NCI-H2029 (cell line): Measurements from ENCODE around the gene PLXNB3.

ENCODE experiments used
- DNase-seq: peaks from one replicate; lab custom pipeline; 2025; lab: John Stamatoyannopoulos, UW

The PLXNB3 gene

GRCh38 chrX:153792368-153792767 lies 28.3 kb downstream of the PLXNB3 start:
- no peak for DNase-seq

- DNase-seq = no peak
Measured at GRCh38 chrX:153793291-153793690, 29.2 kb downstream of the PLXNB3 start.

- peak; percentile 88 for DNase-seq
Measured at GRCh38 chrX:153794018-153794896, 30.2 kb downstream of the PLXNB3 start, which contains the start of the genes IDH3G and SSR4. TSS of gene IDH3G (minus strand) at chrX:153794375. CDS start at chrX:153794326, 49 bp downstream. TSS of gene SSR4 (plus strand) at chrX:153794668. CDS start at chrX:153794688, 20 bp downstream.

GRCh38 chrX:153794897-153795816 lies 31.1 kb downstream of the PLXNB3 start:
- no peak for DNase-seq

- no peak for DNase-seq
Measured at GRCh38 chrX:153797415-153798015, 33.5 kb downstream of the PLXNB3 start.

- DNase-seq = no peak
Measured at GRCh38 chrX:153799326-153799725, 35.3 kb downstream of the PLXNB3 start.

- DNase-seq = no peak
Measured at GRCh38 chrX:153800177-153800722, 36.2 kb downstream of the PLXNB3 start.

- no peak for DNase-seq
Measured at GRCh38 chrX:153800746-153801145, 36.7 kb downstream of the PLXNB3 start.

- DNase-seq = no peak
Measured at GRCh38 chrX:153801669-153802068, 37.6 kb downstream of the PLXNB3 start.

- DNase-seq = no peak
Measured at GRCh38 chrX:153802513-153803045, 38.5 kb downstream of the PLXNB3 start.

- no peak for DNase-seq
Measured at GRCh38 chrX:153803211-153804099, 39.4 kb downstream of the PLXNB3 start.

GRCh38 chrX:153804100-153804595 lies 40.1 kb downstream of the PLXNB3 start:
- DNase-seq = no peak

GRCh38 chrX:153804621-153805020 lies 40.6 kb downstream of the PLXNB3 start:
- DNase-seq = no peak

- DNase-seq = no peak
Measured at GRCh38 chrX:153805436-153805835, 41.4 kb downstream of the PLXNB3 start.

GRCh38 chrX:153806999-153807575 lies 43.0 kb downstream of the PLXNB3 start:
- no peak for DNase-seq

- DNase-seq = no peak
Measured at GRCh38 chrX:153807976-153808375, 43.9 kb downstream of the PLXNB3 start.

GRCh38 chrX:153812220-153812619 lies 48.2 kb downstream of the PLXNB3 start:
- no peak for DNase-seq

- DNase-seq = no peak
Measured at GRCh38 chrX:153813161-153813560, 49.1 kb downstream of the PLXNB3 start.

- DNase-seq = no peak
Measured at GRCh38 chrX:153814591-153815315, 50.7 kb downstream of the PLXNB3 start.
